ENCODE data around the gene USP17L22.
"Not testable (repeated sequence)": the region's sequence is repeated elsewhere in the genome, so short reads cannot be mapped to it uniquely, and the experiment has no call there.

Gene USP17L22, protein sequence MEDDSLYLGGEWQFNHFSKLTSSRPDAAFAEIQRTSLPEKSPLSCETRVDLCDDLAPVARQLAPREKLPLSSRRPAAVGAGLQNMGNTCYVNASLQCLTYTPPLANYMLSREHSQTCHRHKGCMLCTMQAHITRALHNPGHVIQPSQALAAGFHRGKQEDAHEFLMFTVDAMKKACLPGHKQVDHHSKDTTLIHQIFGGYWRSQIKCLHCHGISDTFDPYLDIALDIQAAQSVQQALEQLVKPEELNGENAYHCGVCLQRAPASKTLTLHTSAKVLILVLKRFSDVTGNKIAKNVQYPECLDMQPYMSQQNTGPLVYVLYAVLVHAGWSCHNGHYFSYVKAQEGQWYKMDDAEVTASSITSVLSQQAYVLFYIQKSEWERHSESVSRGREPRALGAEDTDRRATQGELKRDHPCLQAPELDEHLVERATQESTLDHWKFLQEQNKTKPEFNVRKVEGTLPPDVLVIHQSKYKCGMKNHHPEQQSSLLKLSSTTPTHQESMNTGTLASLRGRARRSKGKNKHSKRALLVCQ

DNA sequence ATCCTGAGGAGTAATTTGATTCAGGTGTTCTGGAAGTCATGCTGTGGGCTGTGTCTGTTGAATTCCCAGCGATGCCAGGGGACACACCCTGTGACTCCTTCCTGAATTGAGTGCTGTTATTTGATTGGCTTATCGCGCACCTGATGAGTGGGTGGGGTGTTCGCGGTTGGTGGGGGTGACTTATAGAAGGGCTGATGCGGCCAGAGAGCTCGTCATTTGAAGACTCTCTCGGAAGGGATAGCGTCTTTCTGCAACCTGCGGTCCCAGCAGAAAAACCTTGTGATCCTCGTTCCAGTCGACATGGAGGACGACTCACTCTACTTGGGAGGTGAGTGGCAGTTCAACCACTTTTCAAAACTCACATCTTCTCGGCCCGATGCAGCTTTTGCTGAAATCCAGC is at the start of gene USP17L22:
Gene USP17L22 (plus strand): TSS at position 301 of the 400 bp plus-strand sequence. CDS start 0 bp downstream, at position 301.
- DNase-seq, result not testable (repeated sequence)

DNA sequence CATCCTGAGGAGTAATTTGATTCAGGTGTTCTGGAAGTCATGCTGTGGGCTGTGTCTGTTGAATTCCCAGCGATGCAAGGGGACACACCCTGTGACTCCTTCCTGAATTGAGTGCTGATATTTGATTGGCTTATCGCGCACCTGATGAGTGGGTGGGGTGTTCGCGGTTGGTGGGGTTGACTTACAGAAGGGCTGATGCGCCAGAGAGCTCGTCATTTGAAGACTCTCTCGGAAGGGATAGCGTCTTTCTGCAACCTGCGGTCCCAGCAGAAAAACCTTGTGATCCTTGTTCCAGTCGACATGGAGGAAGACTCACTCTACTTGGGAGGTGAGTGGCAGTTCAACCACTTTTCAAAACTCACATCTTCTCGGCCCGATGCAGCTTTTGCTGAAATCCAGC is 47.6 kb upstream of the USP17L22 start, which contains the start of gene USP17L12:
Gene USP17L12 (plus strand): TSS at position 301 of the 400 bp plus-strand sequence. CDS start 0 bp downstream, at position 301.
- DNase-seq, result not testable (repeated sequence)

DNA sequence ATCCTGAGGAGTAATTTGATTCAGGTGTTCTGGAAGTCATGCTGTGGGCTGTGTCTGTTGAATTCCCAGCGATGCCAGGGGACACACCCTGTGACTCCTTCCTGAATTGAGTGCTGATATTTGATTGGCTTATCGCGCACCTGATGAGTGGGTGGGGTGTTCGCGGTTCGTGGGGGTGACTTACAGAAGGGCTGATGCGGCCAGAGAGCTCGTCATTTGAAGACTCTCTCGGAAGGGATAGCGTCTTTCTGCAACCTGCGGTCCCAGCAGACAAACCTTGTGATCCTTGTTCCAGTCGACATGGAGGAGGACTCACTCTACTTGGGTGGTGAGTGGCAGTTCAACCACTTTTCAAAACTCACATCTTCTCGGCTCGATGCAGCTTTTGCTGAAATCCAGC is 42.8 kb upstream of the USP17L22 start, which contains the start of gene USP17L13:
Gene USP17L13 (plus strand): TSS at position 301 of the 400 bp plus-strand sequence. CDS start 0 bp downstream, at position 301.
- DNase-seq, result not testable (repeated sequence)

- not testable (repeated sequence) for DNase-seq
These were observed 37.2 kb upstream of the USP17L22 start for GRCh38 chr4:9230249-9230648.

DNA sequence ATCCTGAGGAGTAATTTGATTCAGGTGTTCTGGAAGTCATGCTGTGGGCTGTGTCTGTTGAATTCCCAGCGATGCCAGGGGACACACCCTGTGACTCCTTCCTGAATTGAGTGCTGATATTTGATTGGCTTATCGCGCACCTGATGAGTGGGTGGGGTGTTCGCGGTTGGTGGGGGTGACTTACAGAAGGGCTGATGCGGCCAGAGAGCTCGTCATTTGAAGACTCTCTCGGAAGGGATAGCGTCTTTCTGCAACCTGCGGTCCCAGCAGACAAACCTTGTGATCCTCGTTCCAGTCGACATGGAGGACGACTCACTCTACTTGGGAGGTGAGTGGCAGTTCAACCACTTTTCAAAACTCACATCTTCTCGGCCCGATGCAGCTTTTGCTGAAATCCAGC is 33.3 kb upstream of the USP17L22 start, which contains the start of gene USP17L15:
Gene USP17L15 (plus strand): TSS at position 301 of the 400 bp plus-strand sequence. CDS start 0 bp downstream, at position 301.
- not testable (repeated sequence) for DNase-seq

- not testable (repeated sequence) for DNase-seq
These were observed 29.0 kb upstream of the USP17L22 start for GRCh38 chr4:9238461-9238860.

GRCh38 chr4:9243579-9243978 is 23.8 kb upstream of the USP17L22 start, which contains the start of gene USP17L17:
Gene USP17L17 (plus strand): TSS chr4:9243879. CDS start chr4:9243879, 0 bp downstream.
- not testable (repeated sequence) for DNase-seq

DNA sequence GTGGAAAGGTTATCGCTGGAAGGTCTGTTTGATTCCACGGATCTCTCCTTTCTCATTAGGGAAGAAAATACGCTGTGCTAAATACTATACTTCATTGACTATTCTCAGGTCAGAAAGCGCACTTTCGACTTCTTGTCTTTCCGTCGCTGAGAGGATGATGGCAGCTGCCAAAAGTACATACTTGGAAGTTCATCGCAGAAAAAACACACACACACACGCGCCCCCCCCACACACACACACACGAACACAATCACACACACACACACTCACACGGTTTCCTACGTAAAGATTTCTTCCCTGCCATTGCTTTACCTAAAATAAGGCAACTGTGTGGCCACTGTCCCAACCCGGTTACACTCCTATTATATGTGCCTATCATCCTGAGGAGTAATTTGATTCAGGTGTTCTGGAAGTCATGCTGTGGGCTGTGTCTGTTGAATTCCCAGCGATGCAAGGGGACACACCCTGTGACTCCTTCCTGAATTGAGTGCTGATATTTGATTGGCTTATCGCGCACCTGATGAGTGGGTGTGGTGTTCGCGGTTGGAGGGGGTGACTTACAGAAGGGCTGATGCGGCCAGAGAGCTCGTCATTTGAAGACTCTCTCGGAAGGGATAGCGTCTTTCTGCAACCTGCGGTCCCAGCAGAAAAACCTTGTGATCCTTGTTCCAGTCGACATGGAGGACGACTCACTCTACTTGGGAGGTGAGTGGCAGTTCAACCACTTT is 19.3 kb upstream of the USP17L22 start, which contains the start of gene USP17L18:
Gene USP17L18 (plus strand): TSS at position 678 of the 728 bp plus-strand sequence. CDS start 0 bp downstream, at position 678.
- DNase-seq, result not testable (repeated sequence)

GRCh38 chr4:9253078-9253477 is 14.3 kb upstream of the USP17L22 start, which contains the start of gene USP17L19:
Gene USP17L19 (plus strand): TSS chr4:9253378. CDS start chr4:9253378, 0 bp downstream.
- not testable (repeated sequence) for DNase-seq

DNA sequence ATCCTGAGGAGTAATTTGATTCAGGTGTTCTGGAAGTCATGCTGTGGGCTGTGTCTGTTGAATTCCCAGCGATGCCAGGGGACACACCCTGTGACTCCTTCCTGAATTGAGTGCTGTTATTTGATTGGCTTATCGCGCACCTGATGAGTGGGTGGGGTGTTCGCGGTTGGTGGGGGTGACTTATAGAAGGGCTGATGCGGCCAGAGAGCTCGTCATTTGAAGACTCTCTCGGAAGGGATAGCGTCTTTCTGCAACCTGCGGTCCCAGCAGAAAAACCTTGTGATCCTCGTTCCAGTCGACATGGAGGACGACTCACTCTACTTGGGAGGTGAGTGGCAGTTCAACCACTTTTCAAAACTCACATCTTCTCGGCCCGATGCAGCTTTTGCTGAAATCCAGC is 9.6 kb upstream of the USP17L22 start, which contains the start of gene USP17L20:
Gene USP17L20 (plus strand): TSS at position 301 of the 400 bp plus-strand sequence. CDS start 0 bp downstream, at position 301.
- not testable (repeated sequence) for DNase-seq

DNA sequence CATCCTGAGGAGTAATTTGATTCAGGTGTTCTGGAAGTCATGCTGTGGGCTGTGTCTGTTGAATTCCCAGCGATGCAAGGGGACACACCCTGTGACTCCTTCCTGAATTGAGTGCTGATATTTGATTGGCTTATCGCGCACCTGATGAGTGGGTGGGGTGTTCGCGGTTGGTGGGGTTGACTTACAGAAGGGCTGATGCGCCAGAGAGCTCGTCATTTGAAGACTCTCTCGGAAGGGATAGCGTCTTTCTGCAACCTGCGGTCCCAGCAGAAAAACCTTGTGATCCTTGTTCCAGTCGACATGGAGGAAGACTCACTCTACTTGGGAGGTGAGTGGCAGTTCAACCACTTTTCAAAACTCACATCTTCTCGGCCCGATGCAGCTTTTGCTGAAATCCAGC is 4.8 kb upstream of the USP17L22 start, which contains the start of gene USP17L21:
Gene USP17L21 (plus strand): TSS at position 301 of the 400 bp plus-strand sequence. CDS start 0 bp downstream, at position 301.
- DNase-seq, result not testable (repeated sequence)

- DNase-seq, result not testable (repeated sequence)
These were observed 4.3 kb downstream of the USP17L22 start for GRCh38 chr4:9271719-9272118.

All from left hindlimb (tissue), 1 donor.